SH-SY5Y (cell line): ENCODE results near the gene PLAC9.

ENCODE experiments used
- GATA2 ChIP-seq: IDR thresholded peaks from 2 replicates; pipeline ENCODE4 v1.6.1; 2011; ENCODE audit warnings: mild to moderate bottlenecking, low read depth, low read length
- GATA3 ChIP-seq: IDR thresholded peaks from 2 replicates; pipeline ENCODE4 v1.6.1; 2011; ENCODE audit warnings: low read depth, mild to moderate bottlenecking, low read length, moderate library complexity

GRCh38 chr10:80108576-80109239, 23.8 kb upstream of the PLAC9 start:
- TF ChIP-seq GATA2 (no peak), GATA3 (no peak)
